ENCODE measurements around the gene NGFR.

- no peak for TF ChIP-seq GATAD2B (IDR thresholded peaks at IDR 0.05; ENCODE audit: borderline replicate concordance)
- no peak for TF ChIP-seq TAF9B (IDR thresholded peaks at IDR 0.05; ENCODE audit: partially characterized antibody)
- TF ChIP-seq POLR3G (IDR thresholded peaks at IDR 0.05; ENCODE audit: extremely low read depth, insufficient read length, insufficient replicate concordance): no peak
- TF ChIP-seq SRSF1 (IDR thresholded peaks at IDR 0.05; ENCODE audit: low read depth, low read length): no peak
- no peak for TF ChIP-seq ZC3H4 (CRISPR knock-in tag; IDR thresholded peaks at IDR 0.05; ENCODE audit: borderline replicate concordance)
- no peak for TF ChIP-seq ZNF696 (CRISPR knock-in tag; conservative IDR thresholded peaks at IDR 0.05)
Observed at GRCh38 chr17:49520386-49521087, 25.4 kb downstream of the NGFR start.
